ENCODE results near the gene PCDHB8.
"Not testable (repeated sequence)": the region's sequence is repeated elsewhere in the genome, so short reads cannot be mapped to it uniquely, and the experiment has no call there.

PCDHB8 gene

GRCh38 chr5:141225421-141225820, 47.8 kb downstream of the PCDHB8 start:
- not testable (repeated sequence) for DNase-seq

Data from anterior cingulate cortex (tissue), 58 donors.